Prostate gland (tissue), 2 donors: ENCODE results near the gene CHST15. TPM values are rescaled to one million over a fixed set of nuclear protein-coding genes. Genes with fewer than 3 reads are reported as not detected.

Source experiments
- DNase-seq: peaks from one replicate; pipeline ENCODE4 v3.0.0-alpha.2; 2019; ENCODE audit warnings: low spot score
- H3K27ac ChIP-seq, 2 donors: fragments of 200-600 bp; sonication (generic); 2 replicates each; pipeline ENCODE4 v1.5.1; 2017 to 2019
- H3K27me3 ChIP-seq: fragments of 200-600 bp; sonication (generic); replicated peaks from 2 replicates; pipeline ENCODE4 v1.5.1; 2019; ENCODE audit not compliant: insufficient read depth
- H3K36me3 ChIP-seq, 2 donors: fragments of 200-600 bp; sonication (generic); 1 replicate in 1 of 2; 2 replicates in 1 of 2; pipeline versions ENCODE4 v1.5.1 to v1.8.1; 2017 to 2019
- H3K4me1 ChIP-seq: fragments of 200-600 bp; sonication (generic); replicated peaks from 2 replicates; pipeline ENCODE4 v1.5.1; 2019
- H3K4me3 ChIP-seq, 2 donors: fragments of 200-600 bp; sonication (generic); 2 replicates each; pipeline ENCODE4 v1.5.1; 2017 to 2019
- H3K9me3 ChIP-seq: fragments of 200-600 bp; sonication (generic); 2 replicates; pipeline ENCODE4 v1.5.1; 2017
- CTCF ChIP-seq, 4 experiments: fragments of 200-600 bp in 2 of 4; fragments of 450-650 bp in 2 of 4; sonication (generic) in 2 of 4; IDR thresholded peaks; 1 replicate in 3 of 4; 2 replicates in 1 of 4; pipeline ENCODE4 v1.5.1; 2016 to 2019; ENCODE audit warnings: antibody characterized with exemption in 4 of 4, mild to moderate bottlenecking in 2 of 4, moderate library complexity in 2 of 4
- POLR2A ChIP-seq: fragments of 450-650 bp; IDR thresholded peaks from one replicate; pipeline ENCODE4 v1.6.1; 2016; ENCODE audit warnings: antibody characterized with exemption, mild to moderate bottlenecking
- POLR2AphosphoS5 ChIP-seq: sonication (generic); formaldehyde crosslinking; IDR thresholded peaks from one replicate; pipeline ENCODE4 v1.6.1; 2017; ENCODE audit warnings: antibody characterized with exemption
- WGBS: methylation state at CpG from one replicate; pipeline ENCODE4 v1.1.5; 2018; 5-methylcytosine and 5-hydroxymethylcytosine counted together
- intact Hi-C: fragments of 100-400 bp; cut with DNase I; formaldehyde crosslinking; loops from one replicate; pipeline ENCODE4 v1.14.2; 2022
- total RNA-seq, 2 donors: library from RNA; depleted of rRNA; stranded (reverse); fragments of >200 nt; gene quantifications; one replicate each; pipeline ENCODE4 v1.1.0, GENCODE V29; 2016

The CHST15 gene
- total RNA-seq, 2 donors from 2014 or later = 13.9 to 26.0 TPM

GRCh38 chr10:123964953-123965352, 128.4 kb downstream of the CHST15 start:
- H3K27me3 ChIP-seq = peaks cover 11% of the 10 kb centered on the region
- 83% methylated on average over 3 of the region's 3 CpGs for WGBS
- no peak for TF ChIP-seq POLR2AphosphoS5
- TF ChIP-seq POLR2A = no peak
- TF ChIP-seq CTCF (IDR thresholded peaks at IDR 0.05) = no peak
- H3K27ac ChIP-seq = no peak overlapping the region
- no peak for DNase-seq
- H3K36me3 ChIP-seq = no peaks in the 10 kb centered on the region
- intact Hi-C loops = loop anchor here (5.0 kb wide), 2 partner anchors 73 to 168 kb away; partner anchors contain the start of gene CPXM2
- H3K4me1 ChIP-seq = peaks cover 4% of the 10 kb centered on the region
- no peak overlapping the region for H3K4me3 ChIP-seq
- H3K9me3 ChIP-seq = no peaks in the 10 kb centered on the region

- intact Hi-C loops = loop anchor here (5.0 kb wide), 2 partner anchors 71 to 166 kb away; partner anchors contain the start of gene CPXM2
- peak; percentile 19 for DNase-seq
- Histone ChIP-seq H3K4me1 (peaks cover 4% of the 10 kb centered on the region), H3K36me3 (no peaks in the 10 kb centered on the region), H3K9me3 (no peaks in the 10 kb centered on the region), H3K27me3 (peaks cover 5% of the 10 kb centered on the region), H3K27ac (no peak overlapping the region), H3K4me3 (no peak overlapping the region)
- TF ChIP-seq POLR2A (no peak), CTCF (IDR thresholded peaks at IDR 0.05) (no peak), POLR2AphosphoS5 (peak; percentile 56)
- WGBS = 37% methylated on average over 10 of the region's 10 CpGs
Measured at GRCh38 chr10:123962756-123963530, 130.5 kb downstream of the CHST15 start.

GRCh38 chr10:123958241-123958640, 135.2 kb downstream of the CHST15 start:
- no peak overlapping the region for H3K4me3 ChIP-seq
- TF ChIP-seq CTCF (IDR thresholded peaks at IDR 0.05) (no peak), POLR2AphosphoS5 (no peak), POLR2A (no peak)
- 32% methylated on average over 2 of the region's 2 CpGs for WGBS
- intact Hi-C loops = loop anchor here (5.0 kb wide), 1 partner anchor 51 kb away; no protein-coding TSS in a partner anchor
- H3K4me1 ChIP-seq = no peaks in the 10 kb centered on the region
- no peak for DNase-seq
- H3K27ac ChIP-seq = no peak overlapping the region
- no peaks in the 10 kb centered on the region for H3K27me3 ChIP-seq
- H3K36me3 ChIP-seq = no peaks in the 10 kb centered on the region
- H3K9me3 ChIP-seq = no peaks in the 10 kb centered on the region

Other genes with a start within 250 kb of the CHST15 start
- 10 to 100 TPM in 1 of 2 donors, 1 to 10 TPM in 1; 5.4 to 27.4 TPM for gene CPXM2, start 201.8 kb downstream of the CHST15 start, total RNA-seq